PC-9 (cell line): ENCODE results near the gene GFER. TPM values are rescaled to one million over a fixed set of nuclear protein-coding genes. Genes with fewer than 3 reads are reported as not detected.

Experiments used
- BruUV-seq: library from RNA; stranded (reverse); fragments of 400-500 nt; replicated peaks from 2 replicates; lab custom pipeline; 2021; lab: Mats Ljungman, UMichigan
- CTCF ChIA-PET: fragments of 300-600 bp; sonication (Branson Sonifier 250); formaldehyde crosslinking; loops from one replicate; lab custom pipeline; 2022; ENCODE audit warnings: antibody characterized with exemption; lab: Charles Lee
- POLR2A ChIA-PET: fragments of 300-600 bp; sonication (Branson Sonifier 250); formaldehyde crosslinking; loops from one replicate; lab custom pipeline; 2022; ENCODE audit warnings: antibody characterized with exemption; ENCODE audit not compliant: unreplicated experiment; lab: Charles Lee
- DNase-seq, 2 experiments: peaks; one replicate each; pipeline versions ENCODE4 v3.0.0 to v3.0.0-alpha.2; 2015 to 2022; ENCODE audit warnings: mixed read lengths in 1 of 2
- H2AFZ ChIP-seq: fragments of 200-600 bp; sonication (generic); 2 replicates; pipeline ENCODE4 v1.8.1; 2017; ENCODE audit warnings: antibody characterized with exemption
- H3F3A ChIP-seq: fragments of 200-600 bp; sonication (generic); 2 replicates; pipeline ENCODE4 v1.8.1; 2017; ENCODE audit warnings: antibody characterized with exemption, mild to moderate bottlenecking, low read depth; ENCODE audit not compliant: insufficient read depth
- H3K27ac ChIP-seq: fragments of 200-600 bp; sonication (generic); 2 replicates; pipeline ENCODE4 v1.6.1; 2016; ENCODE audit warnings: mixed run types
- H3K27me3 ChIP-seq: fragments of 200-600 bp; sonication (generic); 2 replicates; pipeline ENCODE4 v1.6.1; 2016; ENCODE audit warnings: low read depth, mixed run types; ENCODE audit not compliant: insufficient read depth
- H3K36me3 ChIP-seq: fragments of 200-600 bp; sonication (generic); 2 replicates; pipeline ENCODE4 v1.6.1; 2016; ENCODE audit warnings: low read depth, mixed run types
- H3K4me1 ChIP-seq: fragments of 200-600 bp; sonication (generic); replicated peaks from 2 replicates; pipeline ENCODE4 v1.6.1; 2016; ENCODE audit warnings: mixed run types; ENCODE audit not compliant: insufficient read depth
- H3K4me2 ChIP-seq: fragments of 200-600 bp; sonication (generic); 2 replicates; pipeline ENCODE4 v1.6.1; 2017; ENCODE audit warnings: mixed run types
- H3K4me3 ChIP-seq: fragments of 200-600 bp; sonication (generic); 2 replicates; pipeline ENCODE4 v1.6.1; 2016; ENCODE audit warnings: mixed run types
- H3K79me2 ChIP-seq: fragments of 200-600 bp; sonication (generic); 2 replicates; pipeline ENCODE4 v1.6.1; 2017; ENCODE audit warnings: low read depth, mixed run types
- H3K9me2 ChIP-seq: fragments of 200-600 bp; sonication (generic); 2 replicates; pipeline ENCODE4 v1.8.1; 2017; ENCODE audit warnings: mild to moderate bottlenecking; ENCODE audit not compliant: insufficient read depth
- H3K9me3 ChIP-seq: fragments of 200-600 bp; sonication (generic); 2 replicates; pipeline ENCODE4 v1.8.1; 2016; ENCODE audit warnings: low read depth; ENCODE audit not compliant: insufficient read depth
- H4K20me1 ChIP-seq: fragments of 200-600 bp; sonication (generic); 2 replicates; pipeline ENCODE4 v1.8.1; 2017; ENCODE audit not compliant: insufficient read depth
- CTCF ChIP-seq: fragments of 200-600 bp; sonication (generic); conservative IDR thresholded peaks from 2 replicates; pipeline ENCODE4 v1.6.1; 2017; ENCODE audit warnings: mixed run types, antibody characterized with exemption, mild to moderate bottlenecking, moderate library complexity
- EZH2 ChIP-seq: fragments of 200-600 bp; sonication (generic); IDR thresholded peaks from 2 replicates; pipeline ENCODE4 v1.8.0; 2017; ENCODE audit warnings: antibody characterized with exemption, low read depth
- intact Hi-C: fragments of 100-400 bp; cut with micrococcal nuclease; formaldehyde crosslinking; loops from one replicate; pipeline ENCODE4 v1.10.0; 2022; ENCODE audit not compliant: unreplicated experiment
- total RNA-seq: library from RNA; stranded (reverse); gene quantifications from 2 replicates; pipeline ENCODE4 v1.2.3, GENCODE V29; 2021

The GFER gene
- total RNA-seq, 1 experiment from 2014 or later, result 59.7 TPM

DNA sequence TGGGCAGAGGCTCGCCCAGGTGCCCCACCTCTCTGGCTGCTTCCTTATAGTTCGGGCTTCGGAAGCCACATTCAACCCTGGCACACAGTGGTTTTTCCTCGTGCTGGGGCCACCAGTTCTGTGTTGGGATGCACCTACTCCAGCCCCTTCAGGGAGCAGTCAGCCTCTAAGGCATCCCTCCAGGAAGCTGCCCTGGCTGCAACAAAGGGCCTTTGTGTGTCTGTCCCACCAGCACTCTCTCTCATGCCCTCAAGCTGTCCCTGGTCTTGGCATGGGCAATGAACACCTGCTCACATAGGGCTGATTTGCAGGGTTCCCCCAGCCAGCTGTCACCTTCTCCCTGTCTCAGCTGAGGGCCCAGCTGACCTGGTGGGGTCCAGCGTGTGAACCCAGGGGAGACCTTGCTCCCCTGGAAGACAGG is 2.0 kb upstream of the GFER start:
- peak; percentile 62 to 85 for DNase-seq
- Histone ChIP-seq H3K27ac (no peak overlapping the region), H3K4me3 (no peak overlapping the region), H3F3A (peaks cover 63% of the 10 kb centered on the region), H3K9me2 (no peaks in the 10 kb centered on the region), H4K20me1 (0 out of 2 replicates have a peak, but pooled peaks cover 5% of the 10 kb centered on the region), H2AFZ (no peak overlapping the region), H3K36me3 (peaks cover 3% of the 10 kb centered on the region; the same call in 1 of the 2 replicates), H3K79me2 (peaks cover 17% of the 10 kb centered on the region), H3K4me2 (peak overlapping the region; percentile 99), H3K4me1 (peaks cover 66% of the 10 kb centered on the region), H3K27me3 (no peaks in the 10 kb centered on the region), H3K9me3 (no peaks in the 10 kb centered on the region)
- no peak for TF ChIP-seq EZH2
- TF ChIP-seq CTCF, result no peak
- ChIA-PET POLR2A (interaction anchor here (0.6 kb wide), 2 partner anchors 68 to 159 kb away, joined by 5 to 12 read pairs; no protein-coding TSS in a partner anchor), CTCF (interaction anchor here (0.6 to 1.5 kb wide), 2 partner anchors 159 to 177 kb away, joined by 3 to 13 read pairs; no protein-coding TSS in a partner anchor)
- intact Hi-C loops, result loop anchor here (5.0 kb wide), 2 partner anchors 65 to 160 kb away; partner anchors contain the start of genes NTHL1 and TSC2
- no TSS peak for BruUV-seq

- peak overlapping the region; percentile 81; the same call in 1 of the 2 replicates for H2AFZ ChIP-seq
- no peak for DNase-seq
Measured at GRCh38 chr16:1982991-1983543, 926 bp upstream of the GFER start.

More at GRCh38 chr16:1982991-1983543, 926 bp upstream of the GFER start:
- Histone ChIP-seq H3K27me3 (no peaks in the 10 kb centered on the region), H3K4me2 (peak overlapping the region; percentile 93), H3K4me1 (peaks cover 66% of the 10 kb centered on the region), H3K9me2 (no peaks in the 10 kb centered on the region), H3K79me2 (peaks cover 17% of the 10 kb centered on the region), H3K9me3 (no peaks in the 10 kb centered on the region), H3F3A (peaks cover 66% of the 10 kb centered on the region), H3K4me3 (peak overlapping the region; percentile 93; the same call in 1 of the 2 replicates), H3K27ac (no peak overlapping the region), H4K20me1 (0 out of 2 replicates have a peak, but pooled peaks cover 5% of the 10 kb centered on the region), H3K36me3 (no peaks in the 10 kb centered on the region; the same call in 1 of the 2 replicates)
- CTCF ChIA-PET, result interaction anchor here (1.5 kb wide), 1 partner anchor 157 kb away, joined by 3 read pairs; no protein-coding TSS in a partner anchor
- POLR2A ChIA-PET, result no interaction called here
- BruUV-seq, result no TSS peak
- intact Hi-C loops, result loop anchor here (5.0 kb wide), 2 partner anchors 64 to 159 kb away; partner anchors contain the start of genes NTHL1 and TSC2
- TF ChIP-seq EZH2, result no peak
- TF ChIP-seq CTCF, result no peak
